HepG2 (cell line): ENCODE measurements around the gene NSG2.

Experiments
- ASH2L ChIP-seq: fragments of 300-600, 200-600 bp; sonication (generic); IDR thresholded peaks from 2 replicates; pipeline ENCODE4 v1.7.0; 2017; ENCODE audit warnings: low read depth, mild to moderate bottlenecking, moderate library complexity, mixed read lengths, low read length; ENCODE audit not compliant: insufficient read length
- POLR2A ChIP-seq, 2 experiments: IDR thresholded peaks; 2 replicates each; pipeline ENCODE4 v1.6.1; 2011; ENCODE audit warnings: low read depth in 2 of 2, low read length in 2 of 2, mild to moderate bottlenecking in 1 of 2, moderate library complexity in 1 of 2; ENCODE audit not compliant: insufficient read depth in 1 of 2
- POLR2AphosphoS5 ChIP-seq: IDR thresholded peaks from 2 replicates; pipeline ENCODE4 v1.6.1; 2012; ENCODE audit warnings: low read depth, low read length
- ZBTB21 ChIP-seq: sonication (generic); formaldehyde crosslinking; IDR thresholded peaks from 2 replicates; pipeline ENCODE4 v1.4.0; 2020; ENCODE audit warnings: missing genetic modification reagents

- TF ChIP-seq POLR2A (IDR thresholded peaks at IDR 0.05; ENCODE audit: insufficient read depth in 1 of 2, low read depth in 2 of 2, low read length in 2 of 2) (no peak), ZBTB21 (no peak), POLR2AphosphoS5 (no peak), ASH2L (no peak)
Measured at GRCh38 chr5:174056064-174056847, 10.8 kb downstream of the NSG2 start.
